Astrocyte of the cerebellum (primary cell): ENCODE data around the gene EPHA3.

Source experiments
- DNase-seq: peaks from one replicate; pipeline ENCODE4 v3.0.0-alpha.2; 2011; ENCODE audit warnings: low read depth
- H3K4me3 ChIP-seq: 2 replicates; pipeline ENCODE4 v1.5.1; 2011; ENCODE audit warnings: mild to moderate bottlenecking, low read depth, low read length, moderate library complexity
- in situ Hi-C: cut with HindIII; loops from 2 replicates; pipeline ENCODE4 v1.10.0; 2017; ENCODE audit warnings: low sequenced_read_pairs
- TF ChIP-seq, protein P1 (sequence below): IDR thresholded peaks from 2 replicates; pipeline ENCODE4 v1.5.1; 2012; ENCODE audit warnings: low read length, low read depth, moderate library complexity, mild to moderate bottlenecking; ENCODE audit errors: missing control alignments

EPHA3 gene

DNA sequence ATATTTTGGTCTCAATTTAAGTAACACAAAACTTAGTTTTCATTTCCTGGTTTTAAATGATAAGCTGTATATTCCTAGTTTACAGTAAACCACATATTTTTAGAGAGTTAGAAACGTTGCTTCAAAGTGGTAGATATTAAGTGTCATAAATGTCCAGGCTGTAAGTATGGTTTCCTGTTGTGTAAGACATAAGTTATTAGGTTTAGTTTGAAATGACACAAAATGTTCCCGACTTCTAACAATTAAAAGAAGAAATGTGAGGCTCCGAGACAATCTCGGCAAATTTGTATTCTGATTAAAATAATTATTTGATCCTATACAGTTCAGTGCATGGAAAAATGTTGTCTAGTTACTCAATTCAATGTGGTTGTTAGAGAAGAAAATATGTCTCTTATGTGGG lies 387.3 kb downstream of the EPHA3 start:
- DNase-seq = no peak
- TF ChIP-seq, protein P1, sequence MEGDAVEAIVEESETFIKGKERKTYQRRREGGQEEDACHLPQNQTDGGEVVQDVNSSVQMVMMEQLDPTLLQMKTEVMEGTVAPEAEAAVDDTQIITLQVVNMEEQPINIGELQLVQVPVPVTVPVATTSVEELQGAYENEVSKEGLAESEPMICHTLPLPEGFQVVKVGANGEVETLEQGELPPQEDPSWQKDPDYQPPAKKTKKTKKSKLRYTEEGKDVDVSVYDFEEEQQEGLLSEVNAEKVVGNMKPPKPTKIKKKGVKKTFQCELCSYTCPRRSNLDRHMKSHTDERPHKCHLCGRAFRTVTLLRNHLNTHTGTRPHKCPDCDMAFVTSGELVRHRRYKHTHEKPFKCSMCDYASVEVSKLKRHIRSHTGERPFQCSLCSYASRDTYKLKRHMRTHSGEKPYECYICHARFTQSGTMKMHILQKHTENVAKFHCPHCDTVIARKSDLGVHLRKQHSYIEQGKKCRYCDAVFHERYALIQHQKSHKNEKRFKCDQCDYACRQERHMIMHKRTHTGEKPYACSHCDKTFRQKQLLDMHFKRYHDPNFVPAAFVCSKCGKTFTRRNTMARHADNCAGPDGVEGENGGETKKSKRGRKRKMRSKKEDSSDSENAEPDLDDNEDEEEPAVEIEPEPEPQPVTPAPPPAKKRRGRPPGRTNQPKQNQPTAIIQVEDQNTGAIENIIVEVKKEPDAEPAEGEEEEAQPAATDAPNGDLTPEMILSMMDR = no peak
- in situ Hi-C loops = no loop called here
- H3K4me3 ChIP-seq = no peak overlapping the region

DNA sequence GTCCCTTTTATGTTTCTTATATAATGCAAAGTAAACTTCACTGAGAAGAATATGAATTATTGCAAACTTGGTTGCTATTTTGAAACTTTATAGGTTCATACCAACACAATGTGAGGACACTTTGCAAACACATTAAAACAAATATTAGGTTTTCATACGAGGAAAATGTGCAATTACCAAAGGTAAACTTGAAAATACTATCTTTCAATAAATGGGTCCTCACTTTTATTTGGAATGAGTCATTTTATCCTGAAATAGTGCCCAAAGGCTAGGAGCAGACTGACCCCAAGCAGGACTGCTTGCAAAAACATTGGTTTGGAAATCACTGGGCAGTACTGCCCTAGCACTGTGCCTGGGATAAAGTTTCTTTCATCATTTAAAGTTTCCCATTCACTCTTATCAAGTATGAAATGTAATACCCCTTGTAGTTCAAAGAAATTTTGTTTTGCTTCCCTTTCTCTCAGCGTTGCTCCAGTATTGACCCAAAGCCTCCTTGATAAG lies 396.5 kb downstream of the EPHA3 start:
- in situ Hi-C loops = no loop called here
- DNase-seq = no peak
- no peak overlapping the region for H3K4me3 ChIP-seq
- TF ChIP-seq, protein P1 = no peak

DNA sequence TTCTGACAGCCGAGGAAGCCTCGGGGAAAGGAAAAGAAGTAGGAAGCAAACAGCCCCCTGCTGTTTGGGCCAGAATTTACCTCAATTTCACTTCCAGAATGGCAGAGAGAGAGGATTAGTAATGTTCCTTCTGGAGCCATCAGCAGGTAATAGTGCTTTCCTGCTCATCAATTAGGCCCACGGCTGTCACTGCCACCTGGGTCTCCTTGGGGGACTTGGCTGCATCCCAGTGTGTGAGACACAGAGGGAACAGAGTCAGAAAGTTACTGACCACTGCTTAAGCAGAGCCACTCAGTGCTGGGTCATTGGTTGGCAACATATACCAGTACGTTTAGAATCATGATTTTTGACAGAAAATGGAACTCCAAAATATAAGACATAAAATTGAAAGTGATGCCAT lies 397.0 kb downstream of the EPHA3 start:
- H3K4me3 ChIP-seq = no peak overlapping the region
- TF ChIP-seq, protein P1 = no peak
- in situ Hi-C loops = no loop called here
- no peak for DNase-seq

DNA sequence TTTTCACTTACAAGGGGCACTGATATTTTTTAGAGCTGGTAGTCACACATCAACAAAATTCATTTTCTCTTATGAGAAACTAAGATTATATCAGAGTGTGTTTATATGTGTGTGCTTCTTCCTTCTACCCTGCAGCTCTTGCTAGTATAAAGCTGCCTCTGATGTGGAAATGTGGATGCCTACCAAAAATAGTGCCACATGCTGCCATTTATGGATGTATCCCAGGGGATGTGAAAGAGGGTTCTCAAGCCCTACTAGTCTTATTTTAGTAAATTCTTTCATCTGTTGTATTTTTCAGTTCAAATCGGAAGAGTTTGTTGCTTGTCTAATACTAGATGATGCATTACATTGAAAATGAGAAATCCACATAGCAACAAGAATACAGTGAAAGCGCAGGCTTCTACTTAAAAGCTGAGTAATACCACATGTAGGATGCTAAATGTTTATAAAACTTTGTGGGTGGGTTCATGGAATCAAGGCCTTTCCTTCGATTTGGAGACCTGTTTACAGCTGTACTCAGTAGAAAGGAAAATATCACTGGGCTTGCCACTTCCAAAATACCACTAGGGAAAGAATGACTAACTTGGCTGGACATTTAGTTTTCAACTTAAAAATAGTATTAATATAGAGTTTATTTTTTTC lies 399.2 kb downstream of the EPHA3 start:
- DNase-seq = no peak
- in situ Hi-C loops = no loop called here
- TF ChIP-seq, protein P1 = no peak
- H3K4me3 ChIP-seq = no peak overlapping the region

DNA sequence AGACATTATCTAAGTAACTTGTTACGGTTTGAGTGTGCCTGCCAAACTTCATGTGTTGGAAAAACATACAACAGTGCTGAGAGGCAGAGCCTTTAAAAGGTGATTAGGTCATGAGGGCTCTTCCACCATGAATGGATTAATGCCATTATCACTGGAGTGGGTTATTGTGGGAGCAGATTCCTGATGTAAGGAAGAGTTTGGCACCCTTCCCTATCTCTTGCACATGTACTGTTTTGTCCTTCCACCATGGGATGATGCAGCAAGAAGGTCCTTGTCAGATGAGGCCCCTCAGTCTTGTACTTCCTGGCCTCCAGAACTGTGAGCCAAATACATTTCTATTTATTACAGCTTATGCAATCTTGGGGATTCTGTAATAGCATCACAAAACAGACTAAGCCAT lies 413.9 kb downstream of the EPHA3 start:
- in situ Hi-C loops = no loop called here
- TF ChIP-seq, protein P1 = no peak
- DNase-seq = no peak
- H3K4me3 ChIP-seq = no peak overlapping the region

DNA sequence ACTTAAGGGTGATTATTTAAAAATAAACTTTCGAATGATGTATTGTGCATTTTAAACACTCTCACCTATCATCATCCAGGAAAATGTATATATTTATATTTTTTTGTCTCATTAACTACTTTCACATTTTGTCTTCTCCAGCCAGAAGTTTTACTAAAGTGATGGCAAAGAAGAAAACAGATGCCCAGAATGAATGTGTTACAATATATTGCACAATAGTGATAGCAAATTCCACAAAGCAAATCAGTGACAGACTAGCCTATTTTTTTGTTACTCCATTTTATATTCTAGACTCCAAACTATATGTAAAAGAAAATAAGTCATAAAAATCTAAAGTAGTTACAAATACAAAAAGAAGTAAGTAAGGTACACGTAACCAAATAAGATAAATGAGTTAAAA lies 414.7 kb downstream of the EPHA3 start:
- TF ChIP-seq, protein P1 = no peak
- in situ Hi-C loops = no loop called here
- no peak for DNase-seq
- no peak overlapping the region for H3K4me3 ChIP-seq
